ENCODE measurements around the gene TFEC. TPM values are rescaled to one million over a fixed set of nuclear protein-coding genes. Genes with fewer than 3 reads are reported as not detected.

Gene TFEC
- total and polyA plus RNA-seq, 7 experiments from 2014 or later = 0.97 to 15.4 (median 1.7) TPM; not detected in 3

Other genes with a start within 250 kb of the TFEC start
- 100 to 1,000 TPM in 4 of 5 experiments, 10 to 100 TPM in 1; 99.2 to 120 (median 114) TPM for gene TES, start 179.8 kb upstream of the TFEC start, total RNA-seq
- 100 to 1,000 TPM; 189 to 195 TPM for gene TES, start 179.8 kb upstream of the TFEC start, polyA plus RNA-seq

Data from naive thymus-derived CD4-positive, alpha-beta T cell (primary cell).